ENCODE results near the gene TNC.

GRCh38 chr9:115086461-115086860, 31.5 kb downstream of the TNC start:
- TF ChIP-seq, protein P1, sequence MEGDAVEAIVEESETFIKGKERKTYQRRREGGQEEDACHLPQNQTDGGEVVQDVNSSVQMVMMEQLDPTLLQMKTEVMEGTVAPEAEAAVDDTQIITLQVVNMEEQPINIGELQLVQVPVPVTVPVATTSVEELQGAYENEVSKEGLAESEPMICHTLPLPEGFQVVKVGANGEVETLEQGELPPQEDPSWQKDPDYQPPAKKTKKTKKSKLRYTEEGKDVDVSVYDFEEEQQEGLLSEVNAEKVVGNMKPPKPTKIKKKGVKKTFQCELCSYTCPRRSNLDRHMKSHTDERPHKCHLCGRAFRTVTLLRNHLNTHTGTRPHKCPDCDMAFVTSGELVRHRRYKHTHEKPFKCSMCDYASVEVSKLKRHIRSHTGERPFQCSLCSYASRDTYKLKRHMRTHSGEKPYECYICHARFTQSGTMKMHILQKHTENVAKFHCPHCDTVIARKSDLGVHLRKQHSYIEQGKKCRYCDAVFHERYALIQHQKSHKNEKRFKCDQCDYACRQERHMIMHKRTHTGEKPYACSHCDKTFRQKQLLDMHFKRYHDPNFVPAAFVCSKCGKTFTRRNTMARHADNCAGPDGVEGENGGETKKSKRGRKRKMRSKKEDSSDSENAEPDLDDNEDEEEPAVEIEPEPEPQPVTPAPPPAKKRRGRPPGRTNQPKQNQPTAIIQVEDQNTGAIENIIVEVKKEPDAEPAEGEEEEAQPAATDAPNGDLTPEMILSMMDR (IDR thresholded peaks at IDR 0.05; ENCODE audit: low read depth, low read length, poor library complexity, severe bottlenecking) = no peak
- TF ChIP-seq EZH2phosphoT487 (IDR thresholded peaks at IDR 0.05; ENCODE audit: borderline replicate concordance, low read length) = no peak
